ENCODE results near the gene HMCN2.

The HMCN2 gene

DNA sequence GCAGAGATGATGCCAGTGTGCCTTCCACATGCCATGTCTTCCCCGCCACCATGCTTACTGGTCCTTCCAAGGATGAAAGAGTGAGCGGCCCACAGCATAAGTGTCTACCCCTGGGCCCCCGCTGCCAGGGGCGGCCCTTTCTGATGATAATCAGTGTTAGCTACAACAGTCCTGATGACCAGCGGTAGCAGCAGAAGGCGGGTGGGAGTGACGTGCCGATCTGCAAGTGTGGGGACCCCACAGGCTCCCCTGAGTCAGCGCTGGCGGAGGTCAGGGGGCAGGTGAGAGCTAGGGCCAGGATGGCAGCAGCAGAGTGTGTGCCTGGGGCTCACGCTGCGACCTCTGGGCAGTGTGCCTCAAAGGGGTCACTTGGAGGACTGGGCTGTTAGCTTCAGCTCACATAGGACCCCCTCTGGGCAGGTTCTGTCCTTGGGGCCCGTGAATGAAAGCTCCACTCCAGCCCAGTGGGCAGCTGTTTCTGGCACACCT is 80.4 kb downstream of the HMCN2 start:
- DNase-seq (ENCODE audit: low read depth), result no peak

DNA sequence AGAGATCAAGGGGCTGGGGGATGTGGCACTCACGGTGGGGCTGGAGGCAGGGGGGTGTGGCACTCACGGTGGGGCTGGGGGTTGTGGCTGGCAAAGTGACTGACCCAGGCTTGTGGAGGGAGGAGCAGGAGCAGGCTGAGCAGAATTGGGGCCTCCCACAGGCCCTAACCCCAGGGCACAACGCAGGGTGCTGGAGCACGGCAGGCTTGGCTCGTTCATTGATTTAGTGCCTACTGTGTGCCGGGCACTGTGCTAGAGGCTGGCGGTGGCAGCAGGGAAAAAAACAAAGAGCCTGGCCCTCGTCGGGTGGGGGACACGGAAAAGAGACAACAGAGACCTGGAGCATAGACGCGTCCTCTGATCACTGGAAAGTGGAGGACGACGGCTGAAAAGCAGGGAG is 80.9 kb downstream of the HMCN2 start:
- no peak for DNase-seq (ENCODE audit: low read depth)

DNA sequence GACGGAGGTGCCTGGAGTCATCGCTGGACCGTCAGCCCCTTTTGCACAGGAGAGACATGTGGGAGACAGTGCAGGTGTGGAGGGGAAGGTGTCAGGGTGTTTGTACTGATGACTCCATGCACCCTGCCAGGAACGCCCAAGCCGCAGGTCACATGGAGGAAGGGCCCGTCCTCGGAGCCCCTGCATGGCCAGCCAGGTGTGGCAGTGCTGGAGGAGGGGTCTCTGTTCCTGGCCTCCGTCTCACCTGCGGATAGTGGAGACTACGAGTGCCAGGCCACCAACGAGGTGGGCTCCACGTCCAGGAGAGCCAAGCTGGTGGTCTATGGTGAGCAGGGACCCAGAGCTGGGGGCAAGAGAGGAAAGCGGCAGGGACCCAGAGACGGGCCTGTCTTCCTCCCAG is 81.5 kb downstream of the HMCN2 start:
- no peak for DNase-seq (ENCODE audit: low read depth)

DNA sequence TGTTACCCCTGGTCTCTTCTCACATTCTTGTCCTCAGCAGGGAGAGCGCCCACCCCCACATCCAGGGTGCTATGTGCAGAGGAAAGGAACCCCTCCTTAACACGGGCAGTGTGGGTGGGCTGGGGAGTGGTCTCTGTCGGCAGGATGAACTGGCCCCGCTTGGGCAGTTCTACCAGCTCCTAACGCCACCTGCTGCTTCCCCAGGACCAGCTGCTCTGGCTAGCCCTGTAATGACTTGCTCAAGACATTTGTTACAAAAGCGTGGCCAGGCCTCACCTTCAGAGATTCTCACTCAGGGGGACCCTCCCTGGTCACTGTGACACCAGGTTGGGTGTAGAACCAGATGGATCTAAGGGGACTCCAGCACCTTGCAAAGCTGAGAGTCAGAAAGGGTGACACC is 82.4 kb downstream of the HMCN2 start:
- no peak for DNase-seq (ENCODE audit: low read depth)

GRCh38 chr9:130348341-130348740 is 82.8 kb downstream of the HMCN2 start:
- DNase-seq (ENCODE audit: low read depth), result no peak

GRCh38 chr9:130348881-130349280 is 83.3 kb downstream of the HMCN2 start:
- no peak for DNase-seq (ENCODE audit: low read depth)

GRCh38 chr9:130349398-130349797 is 83.8 kb downstream of the HMCN2 start:
- DNase-seq (ENCODE audit: low read depth), result no peak

DNA sequence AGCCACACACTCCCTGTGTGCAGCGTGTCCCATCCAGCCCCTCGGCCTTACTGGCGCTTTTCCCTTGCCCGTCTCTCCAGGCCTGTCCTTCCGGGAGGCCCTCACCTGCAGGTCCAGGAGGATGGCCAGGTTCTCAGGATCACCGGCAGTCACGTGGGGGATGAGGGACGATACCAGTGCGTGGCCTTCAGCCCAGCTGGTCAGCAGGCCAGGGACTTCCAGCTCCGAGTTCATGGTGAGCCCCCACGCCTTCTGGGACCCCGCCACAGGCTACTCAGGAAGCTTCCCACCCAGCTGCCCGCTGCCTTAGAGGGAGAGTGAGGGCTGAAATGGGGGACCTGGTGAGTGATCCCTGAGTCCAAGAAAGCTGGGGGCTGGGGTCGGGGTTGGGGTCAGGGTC is 85.8 kb downstream of the HMCN2 start:
- no peak for DNase-seq (ENCODE audit: low read depth)

DNA sequence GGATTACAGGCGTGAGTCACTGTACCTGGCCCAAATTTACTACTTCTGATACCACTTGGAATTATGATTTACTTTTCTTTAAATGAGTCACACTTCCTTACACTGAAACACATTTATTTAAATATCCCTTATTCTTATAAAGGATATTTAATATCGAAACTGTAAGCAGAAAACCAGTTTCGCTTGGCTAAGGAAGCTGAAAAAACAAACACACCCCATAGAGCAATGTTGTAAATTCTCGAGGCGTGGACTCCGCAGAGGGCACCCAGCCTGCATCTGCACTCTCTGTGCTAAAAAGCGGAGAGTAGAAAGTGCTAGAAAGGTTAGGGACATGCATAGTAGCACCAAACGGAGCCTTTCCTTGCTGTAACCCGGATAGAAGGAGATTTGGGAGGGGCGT is 86.5 kb downstream of the HMCN2 start:
- DNase-seq (ENCODE audit: low read depth), result no peak

DNA sequence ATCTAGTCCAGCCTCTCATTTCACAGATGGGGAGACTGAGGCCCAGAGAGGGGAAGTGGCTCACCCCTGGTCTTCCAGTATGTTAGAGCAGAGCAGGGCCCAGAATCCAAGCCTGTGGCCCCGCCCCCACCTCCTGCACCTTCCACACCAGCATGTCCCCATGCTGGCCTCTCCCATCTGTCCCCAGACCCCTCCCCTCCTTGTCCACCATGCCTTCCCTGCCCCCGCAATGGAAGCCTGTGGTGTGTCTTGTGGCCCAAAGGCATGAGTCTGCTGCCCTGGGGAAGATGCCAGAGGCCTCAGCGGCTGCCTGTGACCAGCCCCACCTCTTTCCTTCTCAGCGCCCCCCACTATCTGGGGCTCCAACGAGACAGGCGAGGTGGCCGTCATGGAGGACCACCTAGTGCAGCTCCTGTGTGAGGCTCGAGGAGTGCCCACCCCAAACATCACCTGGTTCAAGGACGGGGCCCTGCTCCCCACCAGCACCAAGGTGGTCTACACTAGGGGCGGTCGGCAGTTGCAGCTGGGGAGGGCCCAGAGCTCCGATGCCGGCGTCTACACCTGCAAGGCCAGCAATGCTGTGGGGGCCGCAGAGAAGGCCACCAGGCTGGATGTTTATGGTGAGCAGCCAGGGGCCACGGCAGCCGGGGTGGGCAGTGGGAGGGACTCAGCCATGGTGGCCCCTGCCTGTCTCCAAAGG is 87.2 kb downstream of the HMCN2 start:
- no peak for DNase-seq (ENCODE audit: low read depth)

DNA sequence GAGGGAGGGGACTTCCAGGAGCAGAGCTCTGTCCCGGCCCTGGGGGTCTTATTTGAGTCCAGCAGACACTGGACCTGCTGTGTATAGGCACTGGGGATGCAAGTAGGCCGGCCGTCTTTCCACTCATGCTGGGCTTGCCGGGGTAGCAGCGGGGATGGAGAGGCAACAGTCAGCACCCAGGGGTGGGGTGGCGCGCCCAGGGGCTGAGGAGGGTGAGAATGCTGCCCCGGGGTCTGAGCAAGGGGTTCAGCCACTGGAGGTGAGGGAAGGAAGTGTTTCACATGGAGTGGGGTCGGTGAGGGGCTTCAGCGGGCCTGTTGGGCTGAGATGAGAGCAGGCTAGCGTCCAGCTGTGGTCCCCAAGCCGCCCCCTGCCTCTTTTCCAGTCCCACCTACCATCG is 88.8 kb downstream of the HMCN2 start:
- no peak for DNase-seq (ENCODE audit: low read depth)

- no peak for DNase-seq (ENCODE audit: low read depth)
Observed at GRCh38 chr9:130354806-130355205, 89.2 kb downstream of the HMCN2 start.

DNA sequence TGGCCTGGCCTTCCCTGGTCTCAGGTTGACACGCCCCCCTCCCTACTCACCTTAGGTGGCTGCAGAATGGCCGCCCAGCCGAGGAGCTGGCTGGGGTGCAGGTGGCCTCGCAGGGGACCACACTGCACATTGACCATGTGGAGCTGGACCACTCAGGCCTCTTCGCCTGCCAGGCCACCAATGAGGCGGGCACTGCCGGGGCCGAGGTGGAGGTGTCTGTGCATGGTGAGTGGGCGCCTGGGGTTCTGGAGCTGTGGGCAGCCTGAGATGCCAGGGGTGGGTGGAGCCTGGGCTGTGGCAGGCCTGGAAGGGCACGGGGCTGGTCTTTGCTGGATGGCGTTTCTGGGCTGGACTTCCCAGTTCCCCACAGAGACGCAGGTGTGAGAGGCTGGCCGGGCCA is 90.5 kb downstream of the HMCN2 start:
- DNase-seq (ENCODE audit: low read depth), result no peak

DNA sequence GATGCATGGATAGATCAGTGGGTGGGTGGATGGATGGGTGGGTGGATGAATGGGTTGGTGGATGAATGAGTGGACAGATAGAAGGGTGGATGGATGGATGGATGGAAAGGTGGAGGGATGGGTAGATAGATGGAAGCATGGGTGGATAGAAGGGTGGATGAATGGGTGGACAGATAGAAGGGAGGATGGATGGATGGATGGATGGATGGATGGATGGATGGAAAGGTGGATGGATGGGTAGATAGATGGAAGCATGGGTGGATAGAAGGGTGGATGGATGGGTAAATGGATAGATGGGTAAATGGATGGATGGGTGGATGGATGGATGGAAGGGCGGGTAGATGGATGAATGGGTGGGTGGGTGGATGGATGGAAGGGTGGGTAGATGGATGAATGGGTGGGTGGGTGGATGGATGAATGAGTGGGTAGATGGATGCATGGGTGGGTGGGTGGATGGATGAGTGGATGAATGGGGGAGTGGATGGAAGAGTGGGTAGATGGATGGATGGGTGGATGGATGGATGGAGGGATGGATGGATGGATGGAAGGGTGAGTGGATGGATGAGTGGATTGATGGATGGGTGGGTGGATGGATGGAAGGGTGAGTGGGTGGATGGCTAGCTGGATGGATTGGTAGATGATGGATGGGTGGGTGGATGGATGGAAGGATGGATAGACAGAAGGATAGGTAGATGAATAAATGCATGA is 91.5 kb downstream of the HMCN2 start:
- no peak for DNase-seq (ENCODE audit: low read depth)

- no peak for DNase-seq (ENCODE audit: low read depth)
Observed at GRCh38 chr9:130358928-130359327, 93.4 kb downstream of the HMCN2 start.

DNA sequence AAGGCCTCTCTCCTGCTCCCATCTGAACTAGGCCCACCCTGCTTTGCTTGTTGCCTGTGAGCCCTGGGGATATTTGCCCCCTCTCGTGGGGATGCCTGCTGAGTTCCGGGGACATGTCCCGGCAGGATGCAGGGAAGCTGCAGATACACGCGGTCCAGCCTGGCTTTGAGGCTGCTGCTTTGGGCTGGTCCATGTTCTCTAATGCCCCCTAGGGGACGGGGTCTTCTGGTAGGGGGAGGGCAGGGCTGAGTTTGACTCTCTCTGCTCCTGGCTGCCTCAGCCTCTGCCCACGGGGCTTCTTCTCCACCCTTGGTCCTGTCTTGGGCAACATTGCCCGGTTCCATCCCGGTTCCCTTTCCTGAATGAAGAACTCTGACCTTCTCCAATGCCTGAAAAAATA is 94.3 kb downstream of the HMCN2 start:
- DNase-seq (ENCODE audit: low read depth), result no peak

DNA sequence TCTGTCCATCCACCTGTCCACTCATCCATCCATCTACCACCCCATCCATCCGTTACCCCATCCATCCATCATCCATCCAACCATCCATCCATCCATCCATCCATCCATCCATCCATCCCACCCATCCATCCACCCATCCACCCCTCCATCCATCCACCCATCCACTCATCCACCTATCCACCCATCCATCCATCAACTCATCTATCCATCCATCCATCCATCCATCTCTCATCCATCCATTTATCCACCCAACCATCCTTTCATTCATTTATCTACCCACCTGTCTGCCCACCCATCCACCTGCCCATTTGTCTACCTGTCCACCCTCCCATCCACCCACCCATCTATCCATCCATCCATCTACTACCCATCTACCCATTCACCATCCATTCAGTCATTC is 95.1 kb downstream of the HMCN2 start:
- no peak for DNase-seq (ENCODE audit: low read depth)

DNA sequence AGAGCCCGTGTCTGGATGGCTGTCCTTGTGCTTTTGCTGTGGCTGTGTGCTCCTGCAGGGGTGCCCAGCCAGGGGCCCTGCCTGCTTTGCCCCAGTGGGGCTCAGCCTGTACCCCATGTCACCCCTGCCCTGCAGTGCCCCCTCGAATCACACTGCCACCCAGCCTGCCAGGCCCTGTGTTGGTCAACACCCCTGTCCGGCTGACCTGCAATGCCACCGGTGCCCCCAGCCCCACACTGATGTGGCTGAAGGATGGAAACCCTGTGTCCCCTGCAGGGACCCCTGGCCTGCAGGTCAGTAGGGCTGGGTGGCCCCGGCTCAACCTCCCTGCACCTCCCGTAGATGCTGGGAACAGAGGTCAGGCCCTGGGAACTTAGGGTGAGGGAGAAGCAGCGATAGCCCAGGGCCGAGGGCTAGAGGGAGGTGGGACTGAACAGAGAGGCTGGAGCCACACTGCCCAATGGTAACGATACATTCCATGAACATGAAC is 96.4 kb downstream of the HMCN2 start:
- no peak for DNase-seq (ENCODE audit: low read depth)

DNA sequence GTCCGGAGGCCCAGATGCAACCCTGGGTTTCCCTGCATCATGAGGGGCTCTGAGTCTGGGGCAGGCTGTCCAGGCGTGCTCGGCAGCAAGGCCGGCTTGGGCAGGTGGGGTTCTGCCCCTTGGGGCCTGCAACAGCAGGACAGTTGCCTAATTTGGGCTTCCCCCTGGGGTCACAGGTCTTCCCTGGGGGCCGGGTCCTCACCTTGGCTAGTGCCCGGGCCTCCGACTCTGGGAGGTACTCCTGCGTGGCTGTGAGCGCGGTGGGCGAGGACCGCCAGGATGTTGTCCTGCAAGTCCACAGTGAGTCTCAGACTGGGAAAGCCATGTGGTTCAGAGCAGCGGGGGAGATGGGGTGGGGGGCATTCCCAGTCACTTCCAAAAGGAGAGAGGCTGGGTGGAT is 97.1 kb downstream of the HMCN2 start:
- DNase-seq (ENCODE audit: low read depth), result no peak

GRCh38 chr9:130363755-130364404 is 98.3 kb downstream of the HMCN2 start:
- no peak for DNase-seq (ENCODE audit: low read depth)

DNA sequence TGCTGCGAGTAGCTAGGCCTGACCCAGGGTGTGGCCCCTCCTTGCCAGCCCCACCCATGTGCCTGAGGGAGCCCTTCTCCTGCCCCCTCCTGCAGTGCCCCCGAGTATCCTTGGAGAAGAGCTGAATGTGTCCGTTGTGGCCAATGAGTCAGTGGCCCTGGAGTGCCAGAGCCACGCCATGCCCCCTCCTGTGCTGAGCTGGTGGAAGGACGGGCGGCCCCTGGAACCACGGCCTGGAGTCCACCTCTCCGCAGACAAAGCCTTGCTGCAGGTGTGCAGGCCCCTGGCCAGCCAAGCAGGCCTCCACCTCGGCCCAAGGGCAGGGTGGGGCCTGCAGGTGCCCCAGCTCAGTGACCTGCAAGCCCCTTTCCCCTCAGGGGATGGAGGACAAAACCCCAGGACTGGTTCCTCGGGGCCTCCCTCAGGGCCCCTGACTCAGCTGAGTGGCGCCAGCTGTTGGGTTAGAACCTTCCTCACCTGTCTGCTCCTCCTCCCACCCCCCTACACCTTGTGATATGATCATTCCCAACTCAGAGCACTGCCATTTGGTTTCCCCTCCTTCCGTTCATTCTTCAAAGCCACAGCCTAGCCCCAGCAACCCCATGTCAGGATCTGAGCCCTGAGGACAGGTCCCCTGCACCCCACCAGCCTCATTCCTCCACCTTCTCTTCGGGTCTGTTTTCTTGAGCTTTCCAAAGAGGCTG is 99.2 kb downstream of the HMCN2 start:
- DNase-seq (ENCODE audit: low read depth), result no peak

- DNase-seq (ENCODE audit: low read depth), result no peak
Observed at GRCh38 chr9:130365323-130365721, 99.8 kb downstream of the HMCN2 start.

DNA sequence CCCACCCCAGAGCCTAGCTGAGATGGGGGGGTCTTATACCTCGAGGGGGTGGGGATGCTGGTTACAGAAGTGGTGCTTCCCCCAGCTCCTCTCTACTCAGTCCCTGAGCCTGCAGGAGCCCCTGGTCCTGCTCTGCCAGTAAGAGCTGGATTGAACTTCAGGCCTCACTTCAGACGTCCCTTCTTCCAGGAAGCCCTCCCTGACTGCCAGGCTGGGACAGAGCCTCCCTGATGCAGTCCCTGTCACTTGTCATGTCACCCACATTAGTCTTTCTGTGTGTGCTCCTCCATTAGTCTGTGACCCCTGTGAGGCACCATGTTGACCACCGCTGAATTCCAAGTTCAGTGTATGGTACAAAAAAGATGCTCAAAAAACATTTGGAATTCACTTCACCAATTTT is 100.5 kb downstream of the HMCN2 start:
- DNase-seq (ENCODE audit: low read depth), result no peak
